Mesendoderm (in vitro differentiated cells): Measurements from ENCODE around the gene OVOL2.

ENCODE experiments used
- DNase-seq: peaks from one replicate; pipeline ENCODE4 v3.0.0; 2013
- H2AK5ac ChIP-seq: 2 replicates; pipeline ENCODE4 v1.6.1; 2013; ENCODE audit warnings: low read length, inconsistent platforms
- H2BK120ac ChIP-seq: 2 replicates; pipeline ENCODE4 v1.6.1; 2013; ENCODE audit warnings: low read depth, mild to moderate bottlenecking, low read length, moderate library complexity, mixed read lengths
- H2BK15ac ChIP-seq: replicated peaks from 2 replicates; pipeline ENCODE4 v1.6.1; 2013; ENCODE audit warnings: low read depth, mild to moderate bottlenecking, moderate library complexity
- H2BK5ac ChIP-seq: 2 replicates; pipeline ENCODE4 v1.6.1; 2013; ENCODE audit warnings: low read length, inconsistent platforms
- H3K18ac ChIP-seq: 2 replicates; pipeline ENCODE4 v1.6.1; 2013; ENCODE audit warnings: mild to moderate bottlenecking, low read length, mixed read lengths
- H3K23ac ChIP-seq: one replicate; pipeline ENCODE4 v1.6.1; 2013; ENCODE audit warnings: low read length
- H3K27ac ChIP-seq: 2 replicates; pipeline ENCODE4 v1.5.1; 2013; ENCODE audit warnings: low read depth, mild to moderate bottlenecking, inconsistent platforms, low read length, moderate library complexity
- H3K27me3 ChIP-seq: 2 replicates; pipeline ENCODE4 v1.6.1; 2013; ENCODE audit warnings: low read length, control low read depth, mild to moderate bottlenecking, inconsistent platforms; ENCODE audit not compliant: insufficient read depth, poor library complexity
- H3K36me3 ChIP-seq: 2 replicates; pipeline ENCODE4 v1.6.1; 2013; ENCODE audit warnings: low read length, inconsistent platforms; ENCODE audit not compliant: control insufficient read depth, insufficient read depth
- H3K4ac ChIP-seq: one replicate; pipeline ENCODE4 v1.6.1; 2013; ENCODE audit warnings: low read depth, mild to moderate bottlenecking, low read length, moderate library complexity
- H3K4me1 ChIP-seq: 2 replicates; pipeline ENCODE4 v1.6.1; 2013; ENCODE audit warnings: low read depth, low read length, inconsistent platforms; ENCODE audit not compliant: control insufficient read depth
- H3K4me2 ChIP-seq: 2 replicates; pipeline ENCODE4 v1.6.1; 2013; ENCODE audit warnings: low read length
- H3K4me3 ChIP-seq: 2 replicates; pipeline ENCODE4 v1.5.1; 2013; ENCODE audit warnings: mild to moderate bottlenecking, low read length
- H3K56ac ChIP-seq: one replicate; pipeline ENCODE4 v1.6.1; 2013; ENCODE audit warnings: low read length
- H3K79me1 ChIP-seq: 2 replicates; pipeline ENCODE4 v1.6.1; 2013; ENCODE audit warnings: low read length, inconsistent platforms
- H3K79me2 ChIP-seq: 2 replicates; pipeline ENCODE4 v1.6.1; 2013; ENCODE audit warnings: mild to moderate bottlenecking, low read length; ENCODE audit not compliant: control insufficient read depth, insufficient read depth
- H3K9ac ChIP-seq: 2 replicates; pipeline ENCODE4 v1.6.1; 2013; ENCODE audit warnings: low read length, inconsistent platforms
- H4K5ac ChIP-seq: one replicate; pipeline ENCODE4 v1.6.1; 2013; ENCODE audit warnings: low read length
- H4K8ac ChIP-seq: one replicate; pipeline ENCODE4 v1.6.1; 2013; ENCODE audit warnings: low read depth, mild to moderate bottlenecking, control low read depth, low read length, moderate library complexity
- whole genome bisulfite sequencing: extraction: QIAGEN DNeasy Blood & Tissue Kit; methylation state at CpG from one replicate; pipeline ENCODE4 v1.1.7; 2013; ENCODE audit warnings: low lambda C conversion rate, missing lambda C conversion rate; ENCODE audit not compliant: insufficient coverage; ENCODE audit errors: extremely low coverage; 5-methylcytosine and 5-hydroxymethylcytosine counted together

Gene OVOL2

DNA sequence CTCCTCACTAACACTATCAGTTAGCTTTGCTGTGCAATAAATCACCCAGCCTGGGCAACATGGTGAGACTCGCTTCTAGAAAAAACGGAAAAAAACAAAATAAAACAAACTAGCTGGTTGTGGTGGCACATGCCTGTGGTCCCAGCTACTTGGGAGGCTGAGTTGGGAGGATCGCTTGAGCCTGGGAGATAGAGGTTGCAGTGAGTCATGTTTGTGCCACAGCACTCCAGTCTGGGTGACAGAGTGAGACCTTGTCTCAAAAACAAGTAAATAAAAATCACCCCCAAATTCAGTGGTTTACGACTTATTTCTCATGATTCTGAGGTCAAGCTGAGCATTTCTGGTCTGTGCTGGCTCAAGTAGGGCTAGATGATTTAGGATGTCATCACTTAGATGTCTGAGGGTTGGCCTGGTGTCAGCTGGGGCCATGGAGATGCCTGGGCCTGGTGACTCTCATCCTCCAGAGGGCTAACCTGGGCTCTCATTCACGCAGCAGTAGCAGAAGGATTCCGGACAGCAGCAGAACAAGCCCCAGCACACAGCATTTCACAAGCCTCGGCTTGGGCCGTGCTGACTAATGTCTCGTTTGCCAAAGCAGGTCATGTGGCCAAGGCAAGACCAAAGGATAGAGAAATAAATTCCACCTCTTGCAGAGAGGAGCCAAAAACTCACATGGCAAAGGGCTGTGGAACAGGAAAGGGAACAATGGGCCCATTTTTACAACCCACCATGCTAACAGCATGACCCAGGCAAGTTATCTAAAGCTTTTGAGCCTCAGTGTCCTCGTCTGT, 56.4 kb downstream of the OVOL2 start:
- Histone ChIP-seq H4K8ac (no peak overlapping the region), H3K9ac (no peak overlapping the region)

DNA sequence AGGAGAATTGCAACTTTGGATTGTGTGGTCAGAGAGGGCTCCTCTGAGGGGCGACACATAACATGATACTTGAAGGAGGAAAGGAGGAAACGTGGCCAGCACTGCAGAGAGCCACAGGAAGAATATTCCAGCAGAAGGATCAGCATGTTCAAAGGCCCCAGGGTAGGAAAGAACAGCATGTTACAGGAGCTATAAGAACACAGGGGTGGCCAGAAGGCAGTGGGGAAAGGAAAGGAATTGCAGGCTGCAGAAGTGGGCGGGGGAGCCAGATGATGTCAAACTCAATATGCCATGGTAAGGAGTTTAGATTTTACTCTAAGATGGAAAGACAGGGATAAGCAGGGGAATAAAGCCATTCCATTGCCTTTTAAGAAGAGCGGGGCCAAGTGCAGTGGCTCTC, 58.1 kb downstream of the OVOL2 start:
- DNase-seq, result no peak
- H4K8ac ChIP-seq, result no peak overlapping the region
- H3K79me2 ChIP-seq, result no peaks in the 10 kb centered on the region
- no peak overlapping the region for H3K4me2 ChIP-seq
- H3K79me1 ChIP-seq, result no peaks in the 10 kb centered on the region
- no peak overlapping the region for H3K4ac ChIP-seq
- no CpG with 5 or more reads among the region's 4 CpGs for WGBS
- no peak overlapping the region for H2BK120ac ChIP-seq
- no peak overlapping the region for H2BK5ac ChIP-seq
- H3K9ac ChIP-seq, result no peak overlapping the region
- H4K5ac ChIP-seq, result no peak overlapping the region
- H3K4me3 ChIP-seq, result no peak overlapping the region
- no peak overlapping the region for H3K23ac ChIP-seq
- H3K27ac ChIP-seq, result no peak overlapping the region
- no peak overlapping the region for H2BK15ac ChIP-seq
- no peaks in the 10 kb centered on the region for H3K4me1 ChIP-seq
- H3K36me3 ChIP-seq, result no peaks in the 10 kb centered on the region
- H2AK5ac ChIP-seq, result no peak overlapping the region
- H3K56ac ChIP-seq, result no peak overlapping the region
- no peak overlapping the region for H3K18ac ChIP-seq
- H3K27me3 ChIP-seq, result no peaks in the 10 kb centered on the region

More for the DNA sequence above, 56.4 kb downstream of the OVOL2 start:
- Histone ChIP-seq H3K23ac (no peak overlapping the region), H3K79me2 (no peaks in the 10 kb centered on the region), H3K79me1 (no peaks in the 10 kb centered on the region), H3K4ac (no peak overlapping the region), H2BK120ac (no peak overlapping the region), H3K4me1 (no peaks in the 10 kb centered on the region), H2BK15ac (no peak overlapping the region), H3K4me2 (no peak overlapping the region), H3K36me3 (no peaks in the 10 kb centered on the region), H3K56ac (peak overlapping the region; percentile 17), H4K5ac (no peak overlapping the region), H3K18ac (no peak overlapping the region), H3K4me3 (no peak overlapping the region), H2BK5ac (no peak overlapping the region), H3K27me3 (no peaks in the 10 kb centered on the region), H3K27ac (no peak overlapping the region), H2AK5ac (no peak overlapping the region)
- DNase-seq, result peak; percentile 47
- WGBS, result no CpG with 5 or more reads among the region's 10 CpGs

DNA sequence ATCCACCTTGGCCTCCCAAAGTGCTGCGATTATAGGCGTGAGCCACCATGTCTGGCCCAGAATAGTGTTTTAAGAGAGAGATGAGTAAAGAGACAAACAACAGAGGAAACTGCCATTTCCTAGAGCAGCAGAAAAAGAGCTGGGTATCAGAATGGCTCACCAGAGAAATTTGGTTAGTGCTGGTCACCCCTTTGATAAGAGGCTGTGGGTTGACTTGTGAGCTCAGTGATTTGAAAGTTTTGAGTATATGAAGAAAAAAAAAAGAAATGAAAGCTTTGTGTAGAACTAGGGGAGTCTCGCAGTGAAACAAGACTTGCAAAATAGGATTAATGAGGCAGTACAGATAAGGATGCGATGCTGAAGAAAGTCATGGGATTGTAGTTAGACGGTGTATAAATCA, 59.3 kb downstream of the OVOL2 start:
- H2BK15ac ChIP-seq, result no peak overlapping the region
- no peak overlapping the region for H3K18ac ChIP-seq
- no peaks in the 10 kb centered on the region for H3K36me3 ChIP-seq
- H2BK120ac ChIP-seq, result no peak overlapping the region
- no peak overlapping the region for H3K9ac ChIP-seq
- no peaks in the 10 kb centered on the region for H3K4me1 ChIP-seq
- H3K27me3 ChIP-seq, result no peaks in the 10 kb centered on the region
- no peak overlapping the region for H3K27ac ChIP-seq
- no peak overlapping the region for H4K5ac ChIP-seq
- no peaks in the 10 kb centered on the region for H3K79me1 ChIP-seq
- no peak overlapping the region for H3K56ac ChIP-seq
- no peaks in the 10 kb centered on the region for H3K79me2 ChIP-seq
- no peak overlapping the region for H3K4ac ChIP-seq
- no peak overlapping the region for H3K4me2 ChIP-seq
- H2BK5ac ChIP-seq, result no peak overlapping the region
- no peak overlapping the region for H4K8ac ChIP-seq
- H3K4me3 ChIP-seq, result no peak overlapping the region
- no CpG with 5 or more reads among the region's 5 CpGs for WGBS
- H2AK5ac ChIP-seq, result no peak overlapping the region
- H3K23ac ChIP-seq, result no peak overlapping the region
- DNase-seq, result no peak

GRCh38 chr20:17995967-17996819, 61.5 kb downstream of the OVOL2 start:
- Histone ChIP-seq H3K4me1 (no peaks in the 10 kb centered on the region), H3K79me2 (no peaks in the 10 kb centered on the region), H3K56ac (no peak overlapping the region), H3K4me3 (no peak overlapping the region), H3K9ac (no peak overlapping the region), H4K5ac (no peak overlapping the region), H3K18ac (no peak overlapping the region), H2AK5ac (no peak overlapping the region), H2BK120ac (no peak overlapping the region), H3K27ac (no peak overlapping the region), H3K36me3 (no peaks in the 10 kb centered on the region), H3K79me1 (no peaks in the 10 kb centered on the region), H2BK15ac (no peak overlapping the region), H2BK5ac (no peak overlapping the region), H3K27me3 (no peaks in the 10 kb centered on the region), H3K4me2 (no peak overlapping the region), H3K23ac (no peak overlapping the region), H4K8ac (no peak overlapping the region), H3K4ac (no peak overlapping the region)
- WGBS, result no CpG with 5 or more reads among the region's 16 CpGs
- peak; percentile 62 for DNase-seq

- no CpG with 5 or more reads among the region's 3 CpGs for WGBS
- H3K4me2 ChIP-seq, result no peak overlapping the region
- no peak for DNase-seq
Measured at GRCh38 chr20:17993546-17993945, 64.2 kb downstream of the OVOL2 start.

More at GRCh38 chr20:17993546-17993945, 64.2 kb downstream of the OVOL2 start:
- Histone ChIP-seq H3K18ac (no peak overlapping the region), H4K5ac (no peak overlapping the region), H3K4me3 (no peak overlapping the region), H2BK15ac (no peak overlapping the region), H3K79me1 (no peaks in the 10 kb centered on the region), H3K27me3 (no peaks in the 10 kb centered on the region), H3K4me1 (no peaks in the 10 kb centered on the region), H2BK120ac (no peak overlapping the region), H3K36me3 (no peaks in the 10 kb centered on the region), H2AK5ac (no peak overlapping the region), H3K56ac (no peak overlapping the region), H3K9ac (no peak overlapping the region), H2BK5ac (no peak overlapping the region), H3K23ac (no peak overlapping the region), H3K4ac (no peak overlapping the region), H3K27ac (no peak overlapping the region), H4K8ac (no peak overlapping the region), H3K79me2 (no peaks in the 10 kb centered on the region)
